A172 (cell line): ENCODE data around the gene ERCC6. TPM values are rescaled to one million over a fixed set of nuclear protein-coding genes. Genes with fewer than 3 reads are reported as not detected.

Source experiments
- DNase-seq: peaks from one replicate; pipeline ENCODE4 v3.0.0-alpha.2; 2015; ENCODE audit warnings: low spot score
- total RNA-seq: library from RNA; depleted of rRNA; stranded (reverse); fragments of >200 nt; shearing (Covaris generic); gene quantifications from 2 replicates; pipeline ENCODE4 v1.2.3, GENCODE V29; 2014

The ERCC6 gene
- total RNA-seq, 1 experiment from 2014 or later, result 5.2 TPM

- no peak for DNase-seq
Measured at GRCh38 chr10:49549640-49550346, 10.9 kb upstream of the ERCC6 start.

GRCh38 chr10:49543604-49544003 lies 4.7 kb upstream of the ERCC6 start:
- DNase-seq, result no peak

- no peak for DNase-seq
Measured at GRCh38 chr10:49542353-49542752, 3.4 kb upstream of the ERCC6 start.

- DNase-seq, result no peak
Measured at GRCh38 chr10:49541762-49542161, 2.8 kb upstream of the ERCC6 start.

- no peak for DNase-seq
Measured at GRCh38 chr10:49540056-49540797, 1.3 kb upstream of the ERCC6 start.

GRCh38 chr10:49539320-49539885 lies 482 bp upstream of the ERCC6 start:
- DNase-seq, result peak; percentile 13

GRCh38 chr10:49534670-49535381 lies 4.1 kb downstream of the ERCC6 start:
- DNase-seq, result peak; percentile 46

GRCh38 chr10:49532461-49532860 lies 6.5 kb downstream of the ERCC6 start:
- no peak for DNase-seq

- no peak for DNase-seq
Measured at GRCh38 chr10:49528977-49529506, 9.9 kb downstream of the ERCC6 start.

GRCh38 chr10:49527850-49528249 lies 11.1 kb downstream of the ERCC6 start:
- no peak for DNase-seq

GRCh38 chr10:49527061-49527460 lies 11.9 kb downstream of the ERCC6 start:
- DNase-seq, result no peak

GRCh38 chr10:49526619-49527018 lies 12.3 kb downstream of the ERCC6 start:
- no peak for DNase-seq

GRCh38 chr10:49524496-49524895 lies 14.4 kb downstream of the ERCC6 start:
- no peak for DNase-seq

- DNase-seq, result no peak
Measured at GRCh38 chr10:49523301-49523700, 15.6 kb downstream of the ERCC6 start.

- DNase-seq, result no peak
Measured at GRCh38 chr10:49521062-49521461, 17.9 kb downstream of the ERCC6 start.

GRCh38 chr10:49520122-49520775 lies 18.7 kb downstream of the ERCC6 start:
- DNase-seq, result no peak

GRCh38 chr10:49519717-49520116 lies 19.2 kb downstream of the ERCC6 start:
- DNase-seq, result no peak

- DNase-seq, result peak; percentile 54
Measured at GRCh38 chr10:49518982-49519578, 19.8 kb downstream of the ERCC6 start.

GRCh38 chr10:49518566-49518965 lies 20.4 kb downstream of the ERCC6 start:
- DNase-seq, result no peak

- no peak for DNase-seq
Measured at GRCh38 chr10:49516216-49516970, 22.5 kb downstream of the ERCC6 start.
